Heart right ventricle (tissue), 16 donors: ENCODE data around the gene GOLGA8Q. TPM values are rescaled to one million over a fixed set of nuclear protein-coding genes. Genes with fewer than 3 reads are reported as not detected.
"Not testable (repeated sequence)": the region's sequence is repeated elsewhere in the genome, so short reads cannot be mapped to it uniquely, and the experiment has no call there.

Source experiments
- ATAC-seq, 8 donors: fragments of 200-7000 bp; cut with Tn5 transposase; one replicate each; pipeline ENCODE4 v1.9.1; 2020; ENCODE audit warnings: mild to moderate bottlenecking in 8 of 8, moderate library complexity in 8 of 8, moderate number of reproducible peaks in 1 of 8
- DNase-seq, 2 donors: peaks; one replicate each; pipeline ENCODE4 v3.0.0-alpha.2; 2020
- H3K27ac ChIP-seq, 10 donors: fragments of 200-600 bp; sonication (generic) in 2 of 10; one replicate each; pipeline versions ENCODE4 v1.5.0 to v1.8.0; 2020 to 2022; ENCODE audit warnings: mild to moderate bottlenecking in 3 of 10
- H3K27me3 ChIP-seq, 7 donors: fragments of 200-600 bp; one replicate each; pipeline ENCODE4 v1.8.0; 2021 to 2022; ENCODE audit warnings: mild to moderate bottlenecking in 2 of 7
- H3K36me3 ChIP-seq, 9 donors: fragments of 200-600 bp; sonication (generic) in 1 of 9; one replicate each; pipeline versions ENCODE4 v1.5.0 to v1.8.0; 2020 to 2022; ENCODE audit warnings: mild to moderate bottlenecking in 2 of 9
- H3K4me1 ChIP-seq, 9 donors: fragments of 200-600 bp; sonication (generic) in 1 of 9; one replicate each; pipeline versions ENCODE4 v1.5.0 to v1.8.0; 2020 to 2022; ENCODE audit warnings: mild to moderate bottlenecking in 4 of 9
- H3K4me3 ChIP-seq, 10 donors: fragments of 200-600 bp; sonication (generic) in 2 of 10; one replicate each; pipeline versions ENCODE4 v1.5.0 to v1.8.0; 2020 to 2022; ENCODE audit warnings: mild to moderate bottlenecking in 7 of 10, moderate library complexity in 2 of 10
- H3K9me3 ChIP-seq, 11 donors: fragments of 200-600 bp in 10 of 11; sonication (generic) in 2 of 11; one replicate each; pipeline versions ENCODE4 v1.5.0 to v1.8.0; 2013 to 2022; ENCODE audit warnings: mild to moderate bottlenecking in 2 of 11, control low read depth in 1 of 11, moderate library complexity in 1 of 11
- WGBS, 2 donors: extraction: QIAGEN DNeasy Blood & Tissue Kit; methylation state at CpG; one replicate each; pipeline ENCODE4 v1.1.7; 2013; ENCODE audit warnings: inconsistent platforms in 1 of 2; 5-methylcytosine and 5-hydroxymethylcytosine counted together
- intact Hi-C, 10 donors: fragments of 100-400 bp; cut with DNase I; formaldehyde crosslinking; loops; one replicate each; pipeline versions ENCODE4 v1.11.1 to v1.14.2; 2022
- long read RNA-seq, 3 donors: library from polyadenylated mRNA; unstranded; transcript quantifications; one replicate each; pipeline ENCODE4 v2.0.0, GENCODE V29; 2020 to 2021
- polyA plus RNA-seq, 2 donors: library from polyadenylated mRNA; stranded (reverse); fragments of 200-250 nt; gene quantifications; one replicate each; pipeline ENCODE4 v1.2.3, GENCODE V29; 2013
- total RNA-seq, 10 donors: library from RNA; stranded (reverse); fragmentation: NEBNext Ultra II Directional in 3 of 10; extraction: Animal tissue kit (Norgen Biotek cat#: 25700) in 3 of 10; gene quantifications; one replicate each; pipeline versions ENCODE4 v1.2.1 to v1.2.4, GENCODE V29; 2021 to 2023
- donor health status: Arrhythmogenic right ventricular cardiomyopathy.
- donor health status: ischemic (EF 13 %, LVEDD 7.1; RV severe dilation, severe dysfunction).
- donor health status: healthy with polysubstance abuse.
- donor health status: DM: no; HTN: yes; CAD: no.
- donor health status: DM: no; HTN: no; CAD: no.
- donor health status: ischemic (EF 25% LVEDD 6.9; RV normal size, moderate dysfunction).
- donor health status: ischemic (EF 25% LVEDD 5.7; RV mildly dilated, moderate dysfunction).
- donor health status: healthy.
- donor health status: DM: yes; HTN: yes; CAD: no.
- donor health status: Ischemic cardiomyopathy.
- donor health status: ischemic (EF 35%, LVEDD 5.7; RV mildly dilated, moderate dysfunction).
- donor health status: nonischemic (EF 11% LVEDD 7.7; RV severe dilation, severe dysfunction).
- donor health status: DM: yes; HTN: yes; CAD: no.
- donor health status: PGD.
- donor health status: ischemic (EF 29% LVEDD 5.4; RV normal size, mild dysfunction).
- donor health status: nonischemic (EF 23%, LVEDD 6.1; RV moderate dilation, normal function).

Gene GOLGA8Q, protein sequence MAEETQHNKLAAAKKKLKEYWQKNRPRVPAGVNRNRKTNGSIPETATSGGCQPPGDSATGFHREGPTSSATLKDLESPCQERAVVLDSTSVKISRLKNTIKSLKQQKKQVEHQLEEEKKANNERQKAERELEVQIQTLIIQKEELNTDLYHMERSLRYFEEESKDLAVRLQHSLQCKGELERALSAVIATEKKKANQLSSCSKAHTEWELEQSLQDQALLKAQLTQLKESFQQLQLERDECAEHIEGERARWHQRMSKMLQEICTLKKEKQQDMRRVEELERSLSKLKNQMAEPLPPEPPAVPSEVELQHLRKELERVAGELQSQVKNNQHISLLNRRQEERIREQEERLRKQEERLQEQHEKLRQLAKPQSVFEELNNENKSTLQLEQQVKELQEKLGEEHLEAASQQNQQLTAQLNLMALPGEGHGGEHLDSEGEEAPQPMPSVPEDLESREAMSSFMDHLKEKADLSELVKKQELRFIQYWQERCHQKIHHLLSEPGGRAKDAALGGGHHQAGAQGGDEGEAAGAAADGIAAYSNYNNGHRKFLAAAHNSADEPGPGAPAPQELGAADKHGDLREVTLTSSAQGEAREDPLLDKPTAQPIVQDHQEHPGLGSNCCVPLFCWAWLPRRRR
- total RNA-seq: 1 to 10 TPM in 5 of 10 donors, under 1 TPM in 2, not detected in 3; 0.49 to 5.4 (median 2.1) TPM
- 1 to 10 TPM in 1 of 2 donors, under 1 TPM in 1; 0.33 to 2.0 TPM for polyA plus RNA-seq
- long read RNA-seq, donor 1: 0 reads
- long read RNA-seq, donor 2: 0 reads
- long read RNA-seq, donor 3: 0 reads

DNA sequence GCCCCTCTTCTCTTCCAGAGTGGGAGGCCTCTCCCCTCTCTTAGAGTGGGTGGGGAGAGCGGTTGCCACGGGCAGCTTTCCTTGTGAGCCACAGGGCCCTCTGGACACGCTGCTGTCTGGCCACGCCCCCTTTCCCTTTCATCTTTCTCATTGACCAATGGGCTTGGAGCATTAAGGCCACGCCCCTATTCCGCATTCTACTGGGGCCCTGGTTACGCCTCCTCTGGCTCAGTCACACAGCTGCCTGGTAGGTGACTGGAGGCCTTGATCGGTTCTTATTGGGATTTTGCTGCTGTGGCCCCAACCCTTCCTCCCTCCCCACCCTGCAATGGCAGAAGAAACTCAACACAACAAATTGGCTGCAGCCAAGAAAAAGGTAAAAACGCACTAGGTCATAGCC, at the start of gene GOLGA8Q:
TSS of gene GOLGA8Q (plus strand) at position 301 of the 400 bp plus-strand sequence. CDS start at position 329, 28 bp downstream.
- H3K36me3 ChIP-seq, H3K4me3 ChIP-seq, DNase-seq, H3K27me3 ChIP-seq, H3K27ac ChIP-seq, intact Hi-C loops, ATAC-seq, H3K4me1 ChIP-seq, H3K9me3 ChIP-seq: not testable (repeated sequence)
- no CpG with 5 or more reads among the region's 9 CpGs for WGBS, 2 donors

GRCh38 chr15:30502904-30503781, 48.7 kb upstream of the GOLGA8Q start:
- intact Hi-C loops, H3K9me3 ChIP-seq, H3K27me3 ChIP-seq, H3K4me3 ChIP-seq, H3K4me1 ChIP-seq, H3K36me3 ChIP-seq, DNase-seq, H3K27ac ChIP-seq: not testable (repeated sequence)
- 91 to 97% methylated on average over 5 to 6 of the region's 11 CpGs for WGBS, 2 donors
- peak in 3 of 8 donors; percentile 44 to 76 (median 53) for ATAC-seq

DNA sequence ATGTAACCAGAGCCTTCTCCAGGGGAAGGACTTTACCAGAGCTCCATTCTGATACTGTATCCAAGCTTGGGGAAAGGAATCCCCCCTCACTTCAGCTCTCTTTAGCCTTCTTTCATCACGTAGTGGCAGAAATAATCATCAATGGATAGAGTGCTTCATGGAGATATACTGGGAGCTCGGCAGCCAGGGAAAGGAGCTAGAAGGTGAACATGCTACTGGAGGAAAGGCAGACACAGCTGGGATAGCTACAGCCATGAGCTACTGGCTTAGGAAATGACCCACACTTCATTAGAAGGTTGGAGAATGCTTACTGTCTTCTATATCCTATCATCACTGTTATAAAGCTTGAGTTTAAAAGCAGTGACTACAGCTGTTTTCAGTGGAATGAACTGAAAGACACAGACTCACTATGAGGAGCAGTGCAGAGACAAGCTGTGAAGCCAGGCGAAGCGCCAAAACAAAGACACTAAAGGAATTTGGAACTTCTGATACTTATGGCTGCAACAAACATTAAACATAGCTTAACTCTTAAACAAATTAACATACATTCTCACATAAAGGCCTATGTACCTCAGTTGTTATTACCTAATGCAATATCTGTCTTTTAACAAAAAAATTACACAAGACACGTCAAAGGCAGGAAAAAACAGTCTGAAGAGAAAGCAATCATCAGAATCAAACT, 47.5 kb upstream of the GOLGA8Q start:
- WGBS, 2 donors: 39 to 44% methylated on average over 2 of the region's 5 CpGs
- ATAC-seq: peak in 1 of 8 donors; percentile 39
- DNase-seq: not testable (repeated sequence)

GRCh38 chr15:30514545-30514944, 37.3 kb upstream of the GOLGA8Q start:
- H3K4me3 ChIP-seq, H3K27me3 ChIP-seq, intact Hi-C loops, ATAC-seq, H3K27ac ChIP-seq, H3K4me1 ChIP-seq, H3K9me3 ChIP-seq, H3K36me3 ChIP-seq, DNase-seq: not testable (repeated sequence)
- WGBS, 2 donors: no CpG with 5 or more reads among the region's 4 CpGs

More for the DNA sequence above, 47.5 kb upstream of the GOLGA8Q start:
- H3K9me3 ChIP-seq, H3K36me3 ChIP-seq, H3K4me3 ChIP-seq, H3K27ac ChIP-seq, H3K27me3 ChIP-seq, intact Hi-C loops, H3K4me1 ChIP-seq: not testable (repeated sequence)

DNA sequence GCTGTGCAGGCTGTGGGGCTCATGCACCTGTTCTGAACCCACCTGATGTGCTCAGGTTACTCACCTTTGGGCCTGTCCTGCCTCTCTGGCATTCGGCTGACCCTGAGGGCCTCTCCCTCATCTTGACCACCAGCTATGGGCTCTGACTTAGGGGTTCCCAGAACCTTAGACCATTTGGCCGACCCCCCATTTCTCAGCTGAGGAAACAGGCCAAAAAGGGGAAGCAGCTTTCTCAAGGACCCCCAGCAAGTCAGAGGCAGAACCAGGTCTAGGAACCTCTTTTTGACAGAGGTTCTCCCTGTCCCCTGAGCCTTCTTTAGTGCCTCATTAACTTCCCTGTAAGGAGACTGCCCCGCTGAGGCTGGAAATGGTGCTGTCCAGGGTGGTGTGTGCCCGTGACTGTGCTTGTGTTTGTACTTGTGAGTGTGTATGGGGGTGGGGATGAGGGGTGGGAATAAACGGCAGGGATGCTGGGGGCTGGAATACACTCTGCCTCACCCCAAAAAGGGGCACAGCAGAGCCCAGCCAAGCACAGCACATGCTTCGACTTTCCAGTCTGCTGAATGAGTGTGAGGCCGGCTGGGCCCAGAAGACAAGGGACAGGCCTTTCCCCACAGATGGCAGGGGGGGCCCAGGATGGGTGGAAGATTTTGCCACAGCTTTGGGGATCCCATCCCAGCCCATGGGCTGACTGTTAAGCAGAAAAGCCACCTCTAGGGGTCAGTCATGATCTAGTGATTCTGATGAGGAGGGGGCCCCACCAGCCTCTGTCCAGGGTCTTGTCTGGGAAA, 28.2 kb upstream of the GOLGA8Q start:
- WGBS, 2 donors: 73 to 96% methylated on average over 2 to 3 of the region's 7 CpGs
- intact Hi-C loops, H3K27me3 ChIP-seq, H3K4me1 ChIP-seq, ATAC-seq, H3K27ac ChIP-seq, H3K4me3 ChIP-seq, H3K36me3 ChIP-seq, H3K9me3 ChIP-seq, DNase-seq: not testable (repeated sequence)

- H3K4me3 ChIP-seq, H3K27ac ChIP-seq, DNase-seq, intact Hi-C loops, H3K4me1 ChIP-seq, H3K27me3 ChIP-seq, ATAC-seq, H3K9me3 ChIP-seq, H3K36me3 ChIP-seq: not testable (repeated sequence)
- no CpG with 5 or more reads among the region's 4 CpGs for WGBS, 2 donors
Observed at GRCh38 chr15:30525912-30526311, 25.9 kb upstream of the GOLGA8Q start.

DNA sequence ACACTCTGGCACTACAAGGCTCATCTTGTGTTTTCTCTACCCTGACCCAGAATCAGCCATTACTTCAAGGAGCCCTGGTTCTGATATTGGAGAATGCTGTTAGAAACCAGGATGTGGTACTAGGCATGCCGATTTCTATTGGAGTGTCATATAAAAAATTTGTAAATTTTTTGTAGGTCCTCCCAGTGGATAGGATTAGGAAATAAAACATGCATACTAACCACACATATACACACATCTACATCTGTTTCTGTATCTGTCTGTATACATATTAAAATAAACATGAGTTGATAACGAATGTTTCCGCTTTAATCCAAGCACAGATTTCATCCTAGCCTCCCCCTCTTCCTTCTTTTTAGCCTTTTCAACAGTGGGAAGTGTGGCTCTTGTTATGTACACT, 22.8 kb upstream of the GOLGA8Q start:
- H3K27me3 ChIP-seq, H3K4me1 ChIP-seq, DNase-seq, H3K4me3 ChIP-seq, ATAC-seq, H3K9me3 ChIP-seq, H3K36me3 ChIP-seq, intact Hi-C loops, H3K27ac ChIP-seq: not testable (repeated sequence)
- WGBS, 2 donors: no CpG with 5 or more reads among the region's 3 CpGs
